NAMALWA (cell line): ENCODE measurements around the gene TJAP1.

Experiments
- DNase-seq: peaks from one replicate; pipeline ENCODE4 v3.0.0-alpha.2; 2015; ENCODE audit warnings: low spot score

The TJAP1 gene, protein sequence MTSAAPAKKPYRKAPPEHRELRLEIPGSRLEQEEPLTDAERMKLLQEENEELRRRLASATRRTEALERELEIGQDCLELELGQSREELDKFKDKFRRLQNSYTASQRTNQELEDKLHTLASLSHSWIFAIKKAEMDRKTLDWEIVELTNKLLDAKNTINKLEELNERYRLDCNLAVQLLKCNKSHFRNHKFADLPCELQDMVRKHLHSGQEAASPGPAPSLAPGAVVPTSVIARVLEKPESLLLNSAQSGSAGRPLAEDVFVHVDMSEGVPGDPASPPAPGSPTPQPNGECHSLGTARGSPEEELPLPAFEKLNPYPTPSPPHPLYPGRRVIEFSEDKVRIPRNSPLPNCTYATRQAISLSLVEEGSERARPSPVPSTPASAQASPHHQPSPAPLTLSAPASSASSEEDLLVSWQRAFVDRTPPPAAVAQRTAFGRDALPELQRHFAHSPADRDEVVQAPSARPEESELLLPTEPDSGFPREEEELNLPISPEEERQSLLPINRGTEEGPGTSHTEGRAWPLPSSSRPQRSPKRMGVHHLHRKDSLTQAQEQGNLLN

GRCh38 chr6:43477235-43478007 lies at the start of gene TJAP1:
Gene TJAP1 (plus strand): TSS chr6:43477570. CDS start chr6:43499002, 21,432 bp downstream.
- peak; percentile 92 for DNase-seq

- DNase-seq, result no peak
These were observed 49.2 kb upstream of the TJAP1 start for GRCh38 chr6:43428112-43428570.

GRCh38 chr6:43428874-43429273 lies 48.5 kb upstream of the TJAP1 start:
- no peak for DNase-seq

GRCh38 chr6:43432009-43432945 lies 45.1 kb upstream of the TJAP1 start:
- no peak for DNase-seq

- DNase-seq, result no peak
These were observed 44.2 kb upstream of the TJAP1 start for GRCh38 chr6:43433148-43433547.

- DNase-seq, result no peak
These were observed 43.1 kb upstream of the TJAP1 start for GRCh38 chr6:43434001-43434840.

DNA sequence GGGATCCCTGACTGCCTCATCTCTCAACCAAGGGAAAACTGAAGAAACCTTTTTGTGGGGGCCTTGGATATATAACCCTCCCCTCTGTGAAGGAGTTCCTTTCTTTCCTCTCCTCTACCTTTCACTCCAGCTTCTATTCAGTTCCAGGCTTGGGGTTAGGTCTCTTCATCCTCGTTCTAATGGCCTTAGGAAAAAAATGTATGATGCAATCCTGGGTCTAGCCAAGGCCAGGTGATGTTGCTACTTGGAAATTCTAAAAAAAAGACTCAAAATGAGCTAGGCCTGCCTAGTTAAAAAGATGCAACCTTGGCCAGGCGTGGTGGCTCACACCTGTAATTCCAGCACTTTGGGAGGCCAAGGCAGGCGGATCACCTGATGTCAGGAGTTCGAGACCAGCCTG lies 42.4 kb upstream of the TJAP1 start:
- DNase-seq, result no peak

GRCh38 chr6:43435682-43436437 lies 41.5 kb upstream of the TJAP1 start:
- DNase-seq, result no peak

GRCh38 chr6:43436577-43437282 lies 40.6 kb upstream of the TJAP1 start:
- DNase-seq, result no peak

- no peak for DNase-seq
These were observed 39.7 kb upstream of the TJAP1 start for GRCh38 chr6:43437700-43438099.

DNA sequence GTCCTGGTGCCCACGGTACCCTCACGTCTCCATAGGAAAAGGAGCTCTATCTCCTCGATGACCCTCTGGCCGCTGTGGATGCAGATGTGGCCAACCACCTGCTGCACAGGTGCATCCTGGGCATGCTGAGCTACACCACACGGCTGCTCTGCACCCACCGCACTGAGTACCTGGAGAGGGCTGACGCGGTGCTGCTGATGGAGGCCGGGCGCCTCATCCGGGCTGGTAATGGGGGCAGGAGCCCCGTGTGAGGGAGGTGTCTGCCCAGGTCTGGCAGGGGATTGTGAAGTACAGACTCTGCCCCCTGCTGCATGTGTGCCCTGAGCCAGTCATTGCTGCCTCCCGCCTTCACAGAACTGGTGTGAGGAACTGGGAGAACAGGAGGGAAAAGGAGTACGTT lies 34.4 kb upstream of the TJAP1 start:
- no peak for DNase-seq

DNA sequence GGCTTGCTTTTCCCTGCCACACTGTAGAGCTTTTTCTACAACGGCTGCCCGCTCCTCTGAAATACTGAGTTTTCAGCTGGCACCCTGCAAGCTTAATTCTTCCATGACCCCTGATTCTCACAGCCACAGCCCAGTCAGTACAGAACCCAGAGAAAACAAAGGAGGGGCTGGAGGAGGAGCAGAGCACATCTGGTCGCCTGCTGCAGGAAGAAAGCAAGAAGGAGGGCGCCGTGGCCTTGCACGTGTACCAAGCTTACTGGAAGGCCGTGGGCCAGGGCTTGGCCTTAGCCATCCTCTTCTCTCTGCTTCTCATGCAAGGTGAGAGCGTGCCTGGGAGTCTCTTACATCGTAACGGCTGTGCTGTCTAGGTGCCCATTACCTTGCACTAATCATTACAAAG lies 33.3 kb upstream of the TJAP1 start:
- no peak for DNase-seq

- DNase-seq, result no peak
These were observed 32.8 kb upstream of the TJAP1 start for GRCh38 chr6:43444582-43444981.

- no peak for DNase-seq
These were observed 31.8 kb upstream of the TJAP1 start for GRCh38 chr6:43445576-43445975.

DNA sequence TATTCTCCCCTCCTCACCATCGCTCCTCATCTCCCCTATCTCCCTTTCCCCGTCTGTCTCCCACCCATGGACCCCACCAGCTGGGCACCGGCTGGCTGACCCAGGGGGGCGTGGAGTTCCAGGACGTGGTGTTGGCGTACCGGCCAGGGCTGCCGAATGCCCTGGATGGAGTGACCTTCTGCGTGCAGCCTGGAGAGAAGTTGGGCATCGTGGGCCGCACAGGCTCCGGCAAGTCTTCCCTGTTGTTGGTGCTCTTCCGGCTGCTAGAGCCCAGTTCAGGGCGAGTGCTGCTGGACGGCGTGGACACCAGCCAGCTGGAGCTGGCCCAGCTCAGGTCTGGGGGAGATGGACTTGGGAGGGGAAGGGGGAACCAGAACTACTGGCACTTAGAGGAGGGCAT lies 29.8 kb upstream of the TJAP1 start:
- no peak for DNase-seq

GRCh38 chr6:43448916-43449315 lies 28.5 kb upstream of the TJAP1 start:
- no peak for DNase-seq

GRCh38 chr6:43450699-43451131 lies 26.7 kb upstream of the TJAP1 start:
- no peak for DNase-seq

DNA sequence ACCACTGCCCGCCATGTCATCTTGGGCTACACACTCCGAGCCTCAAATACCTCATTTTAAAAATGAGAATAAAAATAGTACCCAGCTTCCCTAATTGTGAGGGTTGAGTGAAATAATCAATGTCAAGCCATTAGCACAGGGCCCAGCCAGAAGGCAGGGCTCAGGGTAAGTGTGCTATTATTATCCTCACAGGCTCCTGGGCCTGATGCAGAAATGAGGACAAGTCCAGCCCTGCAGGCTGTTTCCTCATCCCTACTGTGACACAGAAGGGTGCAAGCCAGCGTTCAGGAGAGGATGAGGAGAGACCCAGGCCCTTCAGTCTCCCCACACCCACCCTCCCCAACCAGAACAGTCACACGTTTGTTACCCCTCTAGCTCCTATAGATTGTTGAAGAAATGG lies 26.0 kb upstream of the TJAP1 start:
- DNase-seq, result no peak

- DNase-seq, result no peak
These were observed 25.4 kb upstream of the TJAP1 start for GRCh38 chr6:43451939-43452338.
